ENCODE data around the gene LCN12.
A peak's percentile ranks its signal among the peaks of the same experiment; 100 is the strongest.

The LCN12 gene

GRCh38 chr9:136972743-136973142, 20.7 kb downstream of the LCN12 start:
- in situ Hi-C loops (cut with MboI; ENCODE audit: low pct_unique_long_range_greater_than_20kb, low sequenced_read_pairs, unreplicated experiment), result no loop called here
- no peak for DNase-seq (ENCODE audit: low spot score)

GRCh38 chr9:136973618-136974617, 21.8 kb downstream of the LCN12 start:
- no peak for DNase-seq (ENCODE audit: low spot score)
- TF ChIP-seq, protein P1, sequence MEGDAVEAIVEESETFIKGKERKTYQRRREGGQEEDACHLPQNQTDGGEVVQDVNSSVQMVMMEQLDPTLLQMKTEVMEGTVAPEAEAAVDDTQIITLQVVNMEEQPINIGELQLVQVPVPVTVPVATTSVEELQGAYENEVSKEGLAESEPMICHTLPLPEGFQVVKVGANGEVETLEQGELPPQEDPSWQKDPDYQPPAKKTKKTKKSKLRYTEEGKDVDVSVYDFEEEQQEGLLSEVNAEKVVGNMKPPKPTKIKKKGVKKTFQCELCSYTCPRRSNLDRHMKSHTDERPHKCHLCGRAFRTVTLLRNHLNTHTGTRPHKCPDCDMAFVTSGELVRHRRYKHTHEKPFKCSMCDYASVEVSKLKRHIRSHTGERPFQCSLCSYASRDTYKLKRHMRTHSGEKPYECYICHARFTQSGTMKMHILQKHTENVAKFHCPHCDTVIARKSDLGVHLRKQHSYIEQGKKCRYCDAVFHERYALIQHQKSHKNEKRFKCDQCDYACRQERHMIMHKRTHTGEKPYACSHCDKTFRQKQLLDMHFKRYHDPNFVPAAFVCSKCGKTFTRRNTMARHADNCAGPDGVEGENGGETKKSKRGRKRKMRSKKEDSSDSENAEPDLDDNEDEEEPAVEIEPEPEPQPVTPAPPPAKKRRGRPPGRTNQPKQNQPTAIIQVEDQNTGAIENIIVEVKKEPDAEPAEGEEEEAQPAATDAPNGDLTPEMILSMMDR (IDR thresholded peaks at IDR 0.05; ENCODE audit: extremely low read depth, insufficient read depth, missing control alignments), result no peak
- in situ Hi-C loops (cut with MboI; ENCODE audit: low pct_unique_long_range_greater_than_20kb, low sequenced_read_pairs, unreplicated experiment), result no loop called here

More at GRCh38 chr9:136972743-136973142, 20.7 kb downstream of the LCN12 start:
- TF ChIP-seq, protein P1 (IDR thresholded peaks at IDR 0.05; ENCODE audit: extremely low read depth, insufficient read depth, missing control alignments), result no peak

DNA sequence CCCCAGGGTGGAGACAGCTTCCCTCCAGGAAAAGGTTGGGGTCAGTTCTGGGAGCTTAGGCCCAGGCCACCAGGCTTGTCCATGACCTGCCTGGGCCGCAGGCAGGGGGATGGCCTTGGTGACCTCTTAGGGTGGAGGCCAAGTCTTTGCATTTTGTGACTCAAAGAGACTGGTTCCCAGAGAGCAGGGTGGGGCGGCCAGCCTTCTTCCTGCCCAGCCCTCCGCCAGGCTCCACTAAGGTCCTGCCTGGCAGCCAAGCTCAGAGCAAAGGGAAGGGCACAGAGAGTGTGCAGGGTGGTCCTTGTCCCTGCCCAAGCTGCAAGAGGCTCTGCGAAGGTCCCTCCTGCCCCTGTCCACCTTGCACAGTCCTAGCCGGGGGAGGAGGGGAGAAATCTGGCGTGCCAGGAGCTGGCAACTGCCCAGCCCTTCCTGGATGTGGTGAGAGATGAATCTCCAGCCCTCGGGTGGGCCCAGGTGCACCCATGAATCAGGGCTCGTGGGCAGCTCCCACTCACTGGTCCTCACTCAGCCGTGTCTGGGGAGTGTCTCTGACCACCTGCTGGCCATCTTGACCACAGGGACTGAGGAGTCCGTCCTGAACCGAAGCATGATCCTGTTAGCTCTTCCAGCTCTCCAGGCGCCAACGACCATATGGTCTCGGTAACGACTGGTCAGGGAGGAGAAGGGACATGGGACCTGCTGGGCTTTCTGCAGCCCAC, 22.9 kb downstream of the LCN12 start:
- in situ Hi-C loops (cut with MboI; ENCODE audit: low pct_unique_long_range_greater_than_20kb, low sequenced_read_pairs, unreplicated experiment), result no loop called here
- no peak for DNase-seq (ENCODE audit: low spot score)
- TF ChIP-seq, protein P1 (IDR thresholded peaks at IDR 0.05; ENCODE audit: extremely low read depth, insufficient read depth, missing control alignments), result no peak

- TF ChIP-seq, protein P1 (IDR thresholded peaks at IDR 0.05; ENCODE audit: extremely low read depth, insufficient read depth, missing control alignments), result peak; percentile 38
- no peak for DNase-seq (ENCODE audit: low spot score)
- in situ Hi-C loops (cut with MboI; ENCODE audit: low pct_unique_long_range_greater_than_20kb, low sequenced_read_pairs, unreplicated experiment), result no loop called here
These were observed 23.6 kb downstream of the LCN12 start for GRCh38 chr9:136975644-136976043.

DNA sequence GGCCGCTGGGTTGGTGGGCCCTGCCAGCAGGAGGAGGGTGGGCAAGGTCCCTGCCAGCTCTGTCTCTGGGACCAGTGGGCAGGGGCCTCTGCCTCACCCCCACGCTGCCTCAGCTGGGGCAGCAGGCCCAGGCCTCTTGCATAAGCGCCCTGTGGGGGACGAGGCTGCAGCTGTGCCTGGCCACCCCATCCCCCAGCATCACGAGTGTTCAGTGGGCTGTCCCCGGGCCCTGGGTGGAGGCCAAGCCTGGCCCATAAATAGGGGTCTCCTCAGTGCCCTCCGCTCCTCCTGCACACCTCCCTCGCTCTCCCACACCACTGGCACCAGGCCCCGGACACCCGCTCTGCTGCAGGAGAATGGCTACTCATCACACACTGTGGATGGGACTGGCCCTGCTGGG, 25.1 kb downstream of the LCN12 start, which contains the start of gene PTGDS:
Gene PTGDS, plus strand, starts transcription at position 282 of the 400 bp plus-strand sequence. Its CDS starts 75 bp downstream, at position 357.
- no peak for DNase-seq (ENCODE audit: low spot score)
- in situ Hi-C loops (cut with MboI; ENCODE audit: low pct_unique_long_range_greater_than_20kb, low sequenced_read_pairs, unreplicated experiment), result no loop called here
- TF ChIP-seq, protein P1 (IDR thresholded peaks at IDR 0.05; ENCODE audit: extremely low read depth, insufficient read depth, missing control alignments), result no peak

- in situ Hi-C loops (cut with MboI; ENCODE audit: low pct_unique_long_range_greater_than_20kb, low sequenced_read_pairs, unreplicated experiment), result no loop called here
- TF ChIP-seq, protein P1 (IDR thresholded peaks at IDR 0.05; ENCODE audit: extremely low read depth, insufficient read depth, missing control alignments), result no peak
- DNase-seq (ENCODE audit: low spot score), result no peak
These were observed 25.6 kb downstream of the LCN12 start for GRCh38 chr9:136977649-136978072.

Data from GM13977 (cell line).